Activated CD4-positive, alpha-beta T cell treated with anti-CD3 and anti-CD28 coated beads for 36 hours (primary cell): ENCODE results near the gene KRT33A. TPM values are rescaled to one million over a fixed set of nuclear protein-coding genes. Genes with fewer than 3 reads are reported as not detected.

Experiments
- ATAC-seq: fragments of 200-7000 bp; cut with Tn5 transposase; one replicate; pipeline ENCODE4 v1.10.0; 2021; ENCODE audit warnings: mild to moderate bottlenecking, moderate library complexity
- CTCF ChIA-PET: fragments of 350-600 bp; sonication (Branson Sonifier 250); formaldehyde crosslinking; loops from one replicate; lab custom pipeline; 2021; ENCODE audit warnings: antibody characterized with exemption; lab: Charles Lee
- POLR2A ChIA-PET: fragments of 350-600 bp; sonication (Branson Sonifier 250); formaldehyde crosslinking; loops from one replicate; lab custom pipeline; 2021; ENCODE audit warnings: antibody characterized with exemption, inconsistent platforms; lab: Charles Lee
- DNase-seq: peaks from one replicate; pipeline ENCODE4 v3.0.0-alpha.2; 2020
- H3K27ac Mint-ChIP-seq: one replicate; pipeline ENCODE4 v1.8.0; 2021; ENCODE audit warnings: mixed read lengths
- H3K27me3 Mint-ChIP-seq: one replicate; pipeline ENCODE4 v1.8.0; 2021; ENCODE audit warnings: mixed read lengths
- H3K36me3 Mint-ChIP-seq: one replicate; pipeline ENCODE4 v1.8.0; 2021; ENCODE audit warnings: low read depth, mixed read lengths
- H3K4me1 Mint-ChIP-seq: one replicate; pipeline ENCODE4 v1.8.0; 2021; ENCODE audit warnings: mixed read lengths
- H3K4me3 Mint-ChIP-seq: one replicate; pipeline ENCODE4 v1.8.0; 2021; ENCODE audit warnings: mild to moderate bottlenecking, moderate library complexity, mixed read lengths
- H3K9me3 Mint-ChIP-seq: one replicate; pipeline ENCODE4 v1.8.0; 2021; ENCODE audit warnings: low read depth, mixed read lengths
- intact Hi-C, 2 experiments: fragments of 100-400 bp; cut with DNase I in 1 of 2; cut with micrococcal nuclease in 1 of 2; formaldehyde crosslinking; loops; one replicate each; pipeline versions ENCODE4 v1.14.2 to v1.15.1; 2022 to 2024; cut with DNase I, micrococcal nuclease
- total RNA-seq, 2 experiments: library from RNA; stranded (reverse); gene quantifications; one replicate each; pipeline ENCODE4 v1.2.3, GENCODE V29; 2021

KRT33A gene
- total RNA-seq, 2 experiments from 2014 or later, result not detected

DNA sequence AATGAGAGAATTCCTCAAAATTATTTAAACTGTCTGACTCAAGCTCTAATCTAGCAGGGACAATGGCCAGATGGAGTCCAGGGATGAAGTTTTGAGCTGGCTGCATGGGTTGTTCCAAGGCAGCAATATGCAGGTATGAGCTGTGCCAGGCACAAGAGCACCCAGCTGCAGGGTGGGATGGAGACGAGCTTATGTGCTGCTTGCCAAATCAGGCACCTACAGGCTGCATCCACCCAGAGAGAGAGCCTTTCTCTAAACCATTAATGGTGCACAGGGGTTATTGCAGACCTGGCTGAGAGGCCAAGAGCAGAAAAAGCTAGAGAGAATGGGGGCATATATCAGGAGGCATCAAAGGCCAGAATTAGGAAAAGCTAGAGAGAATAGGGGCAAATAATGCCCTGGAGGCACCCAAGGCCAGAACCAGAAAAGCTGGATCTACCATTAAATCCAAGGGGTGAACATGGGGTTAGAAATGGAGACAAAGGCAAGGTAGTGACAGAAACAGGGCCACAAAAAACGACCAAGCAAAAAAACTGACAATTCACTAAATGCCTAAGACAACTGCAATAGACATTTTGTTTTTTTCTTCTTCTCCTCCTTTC is 11.0 kb downstream of the KRT33A start:
- H3K4me1 Mint-ChIP-seq, result peaks cover 71% of the 10 kb centered on the region
- no peak for ATAC-seq
- H3K9me3 Mint-ChIP-seq, result peaks cover 7% of the 10 kb centered on the region
- peaks cover 9% of the 10 kb centered on the region for H3K36me3 Mint-ChIP-seq
- no peak overlapping the region for H3K4me3 Mint-ChIP-seq
- no peak for DNase-seq
- H3K27me3 Mint-ChIP-seq, result peaks cover 4% of the 10 kb centered on the region
- H3K27ac Mint-ChIP-seq, result peak overlapping the region; percentile 24
- POLR2A ChIA-PET, result no interaction called here
- intact Hi-C loops, result loop anchor here (2.0 to 10.0 kb wide), 5 partner anchors 158 to 327 kb away; no protein-coding TSS in a partner anchor
- CTCF ChIA-PET, result interaction anchor here (0.5 to 3.4 kb wide), 5 partner anchors 10 to 252 kb away, joined by 3 to 8 read pairs (median 3); no protein-coding TSS in a partner anchor

- ChIA-PET CTCF (interaction anchor here (0.7 to 1.1 kb wide), 2 partner anchors 9 to 210 kb away, joined by 3 read pairs; no protein-coding TSS in a partner anchor), POLR2A (no interaction called here)
- H3K27me3 Mint-ChIP-seq, result peaks cover 4% of the 10 kb centered on the region
- H3K9me3 Mint-ChIP-seq, result peaks cover 7% of the 10 kb centered on the region
- DNase-seq (peak; percentile 41), ATAC-seq (peak; percentile 66)
- H3K27ac Mint-ChIP-seq, result peak overlapping the region; percentile 55
- H3K36me3 Mint-ChIP-seq, result peaks cover 9% of the 10 kb centered on the region
- intact Hi-C loops, result loop anchor here (5.0 kb wide), 3 partner anchors 158 to 212 kb away; no protein-coding TSS in a partner anchor
- H3K4me3 Mint-ChIP-seq, result no peak overlapping the region
- H3K4me1 Mint-ChIP-seq, result peaks cover 76% of the 10 kb centered on the region
Observed at GRCh38 chr17:41338961-41339485, 11.6 kb downstream of the KRT33A start.

GRCh38 chr17:41335747-41336146 is 14.9 kb downstream of the KRT33A start:
- ChIA-PET CTCF (no interaction called here), POLR2A (no interaction called here)
- Mint-ChIP-seq H3K27ac (no peak overlapping the region), H3K27me3 (peaks cover 4% of the 10 kb centered on the region), H3K4me1 (peaks cover 57% of the 10 kb centered on the region), H3K4me3 (no peak overlapping the region), H3K9me3 (no peaks in the 10 kb centered on the region), H3K36me3 (no peaks in the 10 kb centered on the region)
- ATAC-seq (no peak), DNase-seq (no peak)
- intact Hi-C loops, result loop anchor here (5.0 kb wide), 3 partner anchors 162 to 212 kb away; no protein-coding TSS in a partner anchor

- CTCF ChIA-PET, result interaction anchor here (0.7 to 4.2 kb wide), 3 partner anchors 11 to 27 kb away, joined by 3 to 21 read pairs (median 4); no protein-coding TSS in a partner anchor
Observed at GRCh38 chr17:41334385-41335305, 16.0 kb downstream of the KRT33A start.

DNA sequence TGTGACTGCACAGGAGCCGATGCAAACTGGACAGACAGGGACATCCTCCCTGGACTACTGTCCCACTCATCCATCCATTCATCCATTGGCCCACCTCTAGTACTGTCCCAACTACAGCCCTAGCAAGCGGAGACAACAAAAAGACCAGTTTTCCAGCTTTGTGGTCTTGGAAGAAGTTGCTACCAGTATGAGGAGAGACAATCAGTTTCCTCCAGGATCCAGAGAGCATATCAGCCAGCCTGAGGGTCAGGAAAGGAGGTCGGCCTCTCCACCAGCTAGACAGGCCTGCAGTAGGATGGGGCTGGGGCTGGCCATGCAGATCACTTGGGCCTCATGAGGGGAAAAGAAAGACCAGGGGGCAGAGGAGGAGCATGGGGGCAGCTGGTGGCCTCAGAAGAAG is 16.8 kb downstream of the KRT33A start:
- Mint-ChIP-seq H3K27me3 (no peaks in the 10 kb centered on the region), H3K27ac (no peak overlapping the region), H3K36me3 (no peaks in the 10 kb centered on the region), H3K9me3 (no peaks in the 10 kb centered on the region), H3K4me3 (no peak overlapping the region), H3K4me1 (peaks cover 38% of the 10 kb centered on the region)
- intact Hi-C loops, result no loop called here
- ATAC-seq (no peak), DNase-seq (no peak)
- CTCF ChIA-PET, result interaction anchor here (0.7 to 4.2 kb wide), 3 partner anchors 11 to 26 kb away, joined by 3 to 21 read pairs (median 4); no protein-coding TSS in a partner anchor
- POLR2A ChIA-PET, result no interaction called here

More at GRCh38 chr17:41334385-41335305, 16.0 kb downstream of the KRT33A start:
- H3K9me3 Mint-ChIP-seq, result no peaks in the 10 kb centered on the region
- no peak overlapping the region for H3K4me3 Mint-ChIP-seq
- H3K27me3 Mint-ChIP-seq, result no peaks in the 10 kb centered on the region
- intact Hi-C loops, result loop anchor here (5.0 kb wide), 3 partner anchors 163 to 213 kb away; no protein-coding TSS in a partner anchor
- ATAC-seq, result no peak
- POLR2A ChIA-PET, result no interaction called here
- no peak for DNase-seq
- H3K27ac Mint-ChIP-seq, result no peak overlapping the region
- no peaks in the 10 kb centered on the region for H3K36me3 Mint-ChIP-seq
- peaks cover 46% of the 10 kb centered on the region for H3K4me1 Mint-ChIP-seq

DNA sequence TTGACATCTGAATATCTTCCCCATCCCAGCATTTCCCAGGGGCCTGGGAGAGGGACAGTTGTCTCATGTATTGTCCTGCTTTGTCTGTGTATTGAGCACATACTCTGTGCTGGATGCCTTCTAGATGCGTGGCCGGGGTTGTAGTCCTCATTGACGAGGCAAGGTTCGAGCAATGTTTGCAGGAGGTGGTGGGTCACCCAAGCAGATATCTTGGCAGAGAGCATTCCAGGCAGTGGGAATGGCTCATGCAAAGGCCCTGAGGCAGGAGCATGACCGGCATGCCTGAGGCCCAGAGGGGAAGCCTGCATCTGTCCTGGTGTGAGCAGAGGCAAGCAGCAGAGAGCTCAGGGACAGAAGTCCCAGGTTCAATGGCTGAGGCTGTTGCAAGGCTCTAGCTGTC is 17.5 kb downstream of the KRT33A start:
- CTCF ChIA-PET, result interaction anchor here (1.3 to 4.2 kb wide), 2 partner anchors 10 to 25 kb away, joined by 3 to 21 read pairs; no protein-coding TSS in a partner anchor
- no peak for ATAC-seq

DNA sequence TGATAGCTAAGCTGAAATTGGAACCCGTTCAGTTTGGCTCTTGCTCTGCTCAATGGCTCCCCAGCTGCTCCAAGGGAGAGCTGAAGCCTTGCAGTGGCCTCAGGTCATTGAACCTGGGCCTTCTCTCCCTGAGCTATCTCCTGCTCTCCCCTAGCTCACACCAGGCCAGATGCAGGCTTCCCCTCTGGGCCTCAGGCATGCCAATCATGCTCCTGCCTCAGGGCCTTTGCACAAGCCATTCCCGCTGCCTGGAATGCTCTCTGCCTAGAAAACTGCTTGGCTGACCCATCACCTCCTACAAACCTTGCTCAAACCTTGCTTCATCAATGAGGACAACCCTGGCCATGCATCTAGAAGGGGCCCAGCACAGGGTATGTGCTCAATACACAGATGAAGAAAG is 18.4 kb downstream of the KRT33A start:
- Mint-ChIP-seq H3K27me3 (no peaks in the 10 kb centered on the region), H3K9me3 (no peaks in the 10 kb centered on the region), H3K36me3 (no peaks in the 10 kb centered on the region), H3K4me3 (no peak overlapping the region), H3K4me1 (peaks cover 30% of the 10 kb centered on the region), H3K27ac (no peak overlapping the region)
- ATAC-seq (no peak), DNase-seq (no peak)
- ChIA-PET CTCF (interaction anchor here (0.6 to 4.2 kb wide), 3 partner anchors 9 to 415 kb away, joined by 3 to 21 read pairs (median 4); no protein-coding TSS in a partner anchor), POLR2A (no interaction called here)
- intact Hi-C loops, result no loop called here

More for the DNA sequence above, 17.5 kb downstream of the KRT33A start:
- Mint-ChIP-seq H3K27ac (no peak overlapping the region), H3K9me3 (no peaks in the 10 kb centered on the region), H3K4me1 (peaks cover 32% of the 10 kb centered on the region), H3K36me3 (no peaks in the 10 kb centered on the region), H3K27me3 (no peaks in the 10 kb centered on the region), H3K4me3 (no peak overlapping the region)
- DNase-seq, result no peak
- intact Hi-C loops, result no loop called here
- POLR2A ChIA-PET, result no interaction called here

- H3K4me1 Mint-ChIP-seq, result peaks cover 36% of the 10 kb centered on the region
- no peaks in the 10 kb centered on the region for H3K9me3 Mint-ChIP-seq
- DNase-seq, result no peak
- ATAC-seq, result no peak
- no peak overlapping the region for H3K4me3 Mint-ChIP-seq
- H3K27ac Mint-ChIP-seq, result no peak overlapping the region
- POLR2A ChIA-PET, result interaction anchor here (0.6 kb wide), 1 partner anchor 370 kb away, joined by 3 read pairs; no protein-coding TSS in a partner anchor
- H3K36me3 Mint-ChIP-seq, result no peaks in the 10 kb centered on the region
- intact Hi-C loops, result no loop called here
- CTCF ChIA-PET, result interaction anchor here (1.0 to 4.2 kb wide), 2 partner anchors 9 to 14 kb away, joined by 3 to 21 read pairs; no protein-coding TSS in a partner anchor
- no peaks in the 10 kb centered on the region for H3K27me3 Mint-ChIP-seq
Observed at GRCh38 chr17:41331606-41332005, 19.0 kb downstream of the KRT33A start.

DNA sequence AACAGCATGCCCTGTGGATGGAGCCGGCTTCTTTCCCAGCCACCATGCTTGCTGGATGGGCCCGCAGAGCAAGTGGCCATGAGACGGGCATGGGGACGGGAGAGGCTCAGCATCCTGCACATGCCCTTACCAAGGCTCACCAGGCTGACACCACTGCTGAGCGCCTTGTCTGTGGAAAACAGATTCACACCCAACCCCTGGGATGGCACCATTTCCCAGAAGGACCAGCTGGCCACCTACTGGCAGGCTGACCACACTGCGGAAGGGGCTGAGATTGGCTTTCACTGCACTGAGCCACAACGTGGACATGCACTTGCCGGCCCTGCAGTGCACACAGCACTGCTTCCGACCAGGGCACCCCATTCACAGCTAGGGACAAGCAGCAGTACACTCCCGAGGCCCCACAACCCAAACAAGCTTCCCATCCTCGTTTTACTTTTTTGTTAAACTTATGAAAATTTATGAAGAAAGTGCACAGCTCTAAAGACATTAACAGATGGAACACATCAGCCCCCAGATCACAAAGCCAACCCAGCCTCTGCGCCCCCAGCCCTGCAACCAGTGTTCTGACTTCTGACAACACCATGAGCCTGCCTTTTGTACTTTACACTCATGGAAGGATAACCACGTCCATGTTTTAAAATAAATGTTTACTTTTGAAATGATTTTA is 21.2 kb downstream of the KRT33A start:
- Mint-ChIP-seq H3K27me3 (no peaks in the 10 kb centered on the region), H3K4me1 (peaks cover 28% of the 10 kb centered on the region), H3K36me3 (no peaks in the 10 kb centered on the region), H3K9me3 (no peaks in the 10 kb centered on the region), H3K27ac (no peak overlapping the region), H3K4me3 (no peak overlapping the region)
- CTCF ChIA-PET, result interaction anchor here (0.6 to 1.8 kb wide), 6 partner anchors 10 to 732 kb away, joined by 3 to 4 read pairs (median 4); no protein-coding TSS in a partner anchor
- POLR2A ChIA-PET, result no interaction called here
- intact Hi-C loops, result no loop called here
- peak; percentile 58 for DNase-seq
- ATAC-seq, result peak; percentile 65

- POLR2A ChIA-PET, result no interaction called here
- H3K4me1 Mint-ChIP-seq, result peaks cover 24% of the 10 kb centered on the region
- no peak overlapping the region for H3K27ac Mint-ChIP-seq
- H3K9me3 Mint-ChIP-seq, result no peaks in the 10 kb centered on the region
- no peak for ATAC-seq
- intact Hi-C loops, result no loop called here
- no peaks in the 10 kb centered on the region for H3K27me3 Mint-ChIP-seq
- no peaks in the 10 kb centered on the region for H3K36me3 Mint-ChIP-seq
- CTCF ChIA-PET, result interaction anchor here (0.8 to 1.8 kb wide), 3 partner anchors 14 to 698 kb away, joined by 3 to 4 read pairs (median 4); no protein-coding TSS in a partner anchor
- no peak for DNase-seq
- H3K4me3 Mint-ChIP-seq, result no peak overlapping the region
Observed at GRCh38 chr17:41328207-41328606, 22.4 kb downstream of the KRT33A start.
